ENCODE results near the gene MROH7. TPM values are rescaled to one million over a fixed set of nuclear protein-coding genes. Genes with fewer than 3 reads are reported as not detected.

Gene MROH7
- total RNA-seq, 2 experiments from 2014 or later, result 0.14 to 0.19 TPM

DNA sequence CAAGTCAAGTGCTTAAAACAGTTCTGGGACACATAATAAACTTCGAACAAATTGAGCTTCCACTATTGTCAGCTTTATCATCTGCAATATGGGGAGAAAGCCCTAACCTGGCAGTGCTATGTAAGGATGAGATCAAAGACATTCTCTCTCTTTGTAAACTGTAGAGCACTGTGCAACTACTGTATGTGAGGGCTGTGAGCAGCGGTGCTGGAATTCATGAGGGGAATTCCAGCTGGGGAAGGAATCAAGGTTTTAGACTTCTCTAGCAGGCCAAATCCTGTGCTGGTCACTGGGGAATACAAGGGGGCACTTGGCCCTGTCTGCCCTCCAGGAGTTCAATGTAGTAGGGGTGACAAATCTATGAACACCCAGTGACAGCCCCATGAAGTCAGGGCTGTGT lies 27.6 kb upstream of the MROH7 start:
- H3K36me3 ChIP-seq (ENCODE audit: insufficient read depth, low read length), result no peaks in the 10 kb centered on the region
- DNase-seq (no peak), ATAC-seq (ENCODE audit: poor library complexity) (no peak)
- H3K4me1 Mint-ChIP-seq (ENCODE audit: low read depth), result no peaks in the 10 kb centered on the region
- no peak overlapping the region for H3K27ac Mint-ChIP-seq
- H3K9me3 ChIP-seq (ENCODE audit: control insufficient read depth in 1 of 2, insufficient read depth in 1 of 2, low read length in 2 of 2), result no peaks in the 10 kb centered on the region
- TF ChIP-seq, protein P1, sequence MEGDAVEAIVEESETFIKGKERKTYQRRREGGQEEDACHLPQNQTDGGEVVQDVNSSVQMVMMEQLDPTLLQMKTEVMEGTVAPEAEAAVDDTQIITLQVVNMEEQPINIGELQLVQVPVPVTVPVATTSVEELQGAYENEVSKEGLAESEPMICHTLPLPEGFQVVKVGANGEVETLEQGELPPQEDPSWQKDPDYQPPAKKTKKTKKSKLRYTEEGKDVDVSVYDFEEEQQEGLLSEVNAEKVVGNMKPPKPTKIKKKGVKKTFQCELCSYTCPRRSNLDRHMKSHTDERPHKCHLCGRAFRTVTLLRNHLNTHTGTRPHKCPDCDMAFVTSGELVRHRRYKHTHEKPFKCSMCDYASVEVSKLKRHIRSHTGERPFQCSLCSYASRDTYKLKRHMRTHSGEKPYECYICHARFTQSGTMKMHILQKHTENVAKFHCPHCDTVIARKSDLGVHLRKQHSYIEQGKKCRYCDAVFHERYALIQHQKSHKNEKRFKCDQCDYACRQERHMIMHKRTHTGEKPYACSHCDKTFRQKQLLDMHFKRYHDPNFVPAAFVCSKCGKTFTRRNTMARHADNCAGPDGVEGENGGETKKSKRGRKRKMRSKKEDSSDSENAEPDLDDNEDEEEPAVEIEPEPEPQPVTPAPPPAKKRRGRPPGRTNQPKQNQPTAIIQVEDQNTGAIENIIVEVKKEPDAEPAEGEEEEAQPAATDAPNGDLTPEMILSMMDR (IDR thresholded peaks at IDR 0.05), result no peak
- ChIA-PET POLR2A (interaction anchor here (1.0 kb wide), 1 partner anchor 9 kb away, joined by 3 read pairs; no protein-coding TSS in a partner anchor), CTCF (no interaction called here)
- intact Hi-C loops (cut with DNase I, micrococcal nuclease), result no loop called here
- no peak overlapping the region for H3K4me3 ChIP-seq (ENCODE audit: low read length)
- no peak overlapping the region for H3K4me3 Mint-ChIP-seq
- no peaks in the 10 kb centered on the region for H3K36me3 Mint-ChIP-seq (ENCODE audit: low read depth)
- no peaks in the 10 kb centered on the region for H3K4me1 ChIP-seq (ENCODE audit: insufficient read depth, low read length)
- H3K27me3 ChIP-seq (ENCODE audit: control insufficient read depth in 1 of 2, insufficient read depth in 2 of 2, low read length in 2 of 2), result peaks cover 0 to 3% of the 10 kb centered on the region in 2 experiments
- H3K27me3 Mint-ChIP-seq, result no peaks in the 10 kb centered on the region
- no peak overlapping the region for H3K27ac ChIP-seq (ENCODE audit: low read depth in 1 of 2, low read length in 2 of 2)
- H3K9me3 Mint-ChIP-seq, result no peaks in the 10 kb centered on the region

DNA sequence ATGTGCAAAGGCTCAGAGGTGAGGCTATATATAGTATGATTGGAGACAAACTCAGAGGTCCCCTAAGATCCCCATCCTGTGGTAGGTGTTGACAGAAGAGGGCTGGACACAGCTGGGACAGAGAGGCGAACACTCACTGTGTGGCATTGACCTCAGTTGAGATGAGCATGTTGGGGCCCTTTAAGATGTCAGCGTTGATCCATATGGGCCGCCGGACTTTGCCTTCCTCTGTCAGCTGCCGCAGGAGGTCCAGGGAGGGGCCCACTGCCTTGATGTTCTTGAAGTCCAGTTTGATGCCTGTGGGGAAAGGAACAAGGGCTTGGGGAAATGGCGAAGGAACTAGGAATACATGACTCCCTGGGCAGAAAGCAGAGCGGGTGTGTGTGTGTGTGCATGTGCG lies 27.0 kb upstream of the MROH7 start:
- Histone ChIP-seq H3K4me1 (ENCODE audit: insufficient read depth, low read length) (no peaks in the 10 kb centered on the region), H3K27ac (ENCODE audit: low read depth in 1 of 2, low read length in 2 of 2) (no peak overlapping the region), H3K4me3 (ENCODE audit: low read length) (no peak overlapping the region), H3K9me3 (ENCODE audit: control insufficient read depth in 1 of 2, insufficient read depth in 1 of 2, low read length in 2 of 2) (no peaks in the 10 kb centered on the region), H3K27me3 (ENCODE audit: control insufficient read depth in 1 of 2, insufficient read depth in 2 of 2, low read length in 2 of 2) (peaks cover 0 to 3% of the 10 kb centered on the region in 2 experiments), H3K36me3 (ENCODE audit: insufficient read depth, low read length) (no peaks in the 10 kb centered on the region)
- no peak for ATAC-seq (ENCODE audit: poor library complexity)
- Mint-ChIP-seq H3K27ac (no peak overlapping the region), H3K36me3 (ENCODE audit: low read depth) (no peaks in the 10 kb centered on the region), H3K9me3 (no peaks in the 10 kb centered on the region), H3K4me1 (ENCODE audit: low read depth) (no peaks in the 10 kb centered on the region), H3K4me3 (no peak overlapping the region), H3K27me3 (no peaks in the 10 kb centered on the region)
- TF ChIP-seq, protein P1 (IDR thresholded peaks at IDR 0.05), result no peak
- intact Hi-C loops (cut with DNase I, micrococcal nuclease), result no loop called here
- no peak for DNase-seq
- POLR2A ChIA-PET, result interaction anchor here (1.0 kb wide), 1 partner anchor 10 kb away, joined by 3 read pairs; no protein-coding TSS in a partner anchor
- CTCF ChIA-PET, result no interaction called here

DNA sequence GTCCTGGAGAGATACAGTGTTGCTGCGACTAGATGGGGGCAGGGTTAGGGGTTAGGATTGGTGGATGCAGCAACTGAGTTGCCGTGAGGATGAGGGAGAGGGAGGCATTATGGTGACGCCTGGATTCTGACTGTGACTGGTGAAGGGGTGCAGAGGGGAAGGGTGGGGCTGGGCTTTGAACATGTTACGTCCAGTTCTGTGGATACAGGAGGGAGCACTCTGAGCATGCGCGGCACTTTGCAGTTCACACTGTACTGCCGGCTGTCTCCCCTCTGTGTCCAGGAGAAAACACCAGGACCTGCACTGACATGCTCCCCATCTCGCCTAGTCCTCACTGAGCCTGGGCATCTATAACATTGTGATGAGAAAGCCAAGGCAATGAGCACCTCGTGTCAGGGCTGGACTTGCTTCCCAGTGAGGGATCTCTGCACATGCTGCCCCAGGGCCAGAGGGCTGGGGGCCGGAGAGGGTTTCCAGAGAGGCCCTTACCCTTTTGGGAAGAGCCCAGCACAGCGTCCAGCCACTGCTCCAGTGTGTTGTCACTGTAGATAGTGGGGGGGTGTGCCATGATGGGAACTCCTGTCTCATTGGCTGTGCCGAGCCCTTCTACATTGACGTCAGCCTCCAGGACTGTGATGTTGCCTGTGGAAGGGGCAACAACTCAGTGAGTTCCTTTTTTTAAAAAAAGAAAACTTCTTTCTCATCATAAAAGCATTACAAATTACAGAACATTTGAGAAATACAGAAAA lies 25.9 kb upstream of the MROH7 start:
- no peaks in the 10 kb centered on the region for H3K9me3 Mint-ChIP-seq

More for the DNA sequence above, 25.9 kb upstream of the MROH7 start:
- Mint-ChIP-seq H3K27me3 (no peaks in the 10 kb centered on the region), H3K4me3 (no peak overlapping the region), H3K36me3 (ENCODE audit: low read depth) (no peaks in the 10 kb centered on the region), H3K27ac (no peak overlapping the region), H3K4me1 (ENCODE audit: low read depth) (no peaks in the 10 kb centered on the region)
- Histone ChIP-seq H3K4me3 (ENCODE audit: low read length) (no peak overlapping the region), H3K27ac (ENCODE audit: low read depth in 1 of 2, low read length in 2 of 2) (no peak overlapping the region), H3K36me3 (ENCODE audit: insufficient read depth, low read length) (no peaks in the 10 kb centered on the region), H3K4me1 (ENCODE audit: insufficient read depth, low read length) (no peaks in the 10 kb centered on the region), H3K9me3 (ENCODE audit: control insufficient read depth in 1 of 2, insufficient read depth in 1 of 2, low read length in 2 of 2) (no peaks in the 10 kb centered on the region), H3K27me3 (ENCODE audit: control insufficient read depth in 1 of 2, insufficient read depth in 2 of 2, low read length in 2 of 2) (peaks cover 0 to 7% of the 10 kb centered on the region in 2 experiments)
- ChIA-PET CTCF (no interaction called here), POLR2A (no interaction called here)
- ATAC-seq (ENCODE audit: poor library complexity), result no peak
- DNase-seq, result no peak
- intact Hi-C loops (cut with DNase I, micrococcal nuclease), result no loop called here
- TF ChIP-seq, protein P1 (IDR thresholded peaks at IDR 0.05), result no peak
